PC-9 (cell line): ENCODE data around the gene HOXC12. TPM values are rescaled to one million over a fixed set of nuclear protein-coding genes. Genes with fewer than 3 reads are reported as not detected.

Experiments
- BruUV-seq: library from RNA; stranded (reverse); fragments of 400-500 nt; replicated peaks from 2 replicates; lab custom pipeline; 2021; lab: Mats Ljungman, UMichigan
- CTCF ChIA-PET: fragments of 300-600 bp; sonication (Branson Sonifier 250); formaldehyde crosslinking; loops from one replicate; lab custom pipeline; 2022; ENCODE audit warnings: antibody characterized with exemption; lab: Charles Lee
- POLR2A ChIA-PET: fragments of 300-600 bp; sonication (Branson Sonifier 250); formaldehyde crosslinking; loops from one replicate; lab custom pipeline; 2022; ENCODE audit warnings: antibody characterized with exemption; ENCODE audit not compliant: unreplicated experiment; lab: Charles Lee
- DNase-seq, 2 experiments: peaks; one replicate each; pipeline versions ENCODE4 v3.0.0 to v3.0.0-alpha.2; 2015 to 2022; ENCODE audit warnings: mixed read lengths in 1 of 2
- H2AFZ ChIP-seq: fragments of 200-600 bp; sonication (generic); 2 replicates; pipeline ENCODE4 v1.8.1; 2017; ENCODE audit warnings: antibody characterized with exemption
- H3F3A ChIP-seq: fragments of 200-600 bp; sonication (generic); 2 replicates; pipeline ENCODE4 v1.8.1; 2017; ENCODE audit warnings: antibody characterized with exemption, mild to moderate bottlenecking, low read depth; ENCODE audit not compliant: insufficient read depth
- H3K27ac ChIP-seq: fragments of 200-600 bp; sonication (generic); 2 replicates; pipeline ENCODE4 v1.6.1; 2016; ENCODE audit warnings: mixed run types
- H3K27me3 ChIP-seq: fragments of 200-600 bp; sonication (generic); 2 replicates; pipeline ENCODE4 v1.6.1; 2016; ENCODE audit warnings: low read depth, mixed run types; ENCODE audit not compliant: insufficient read depth
- H3K36me3 ChIP-seq: fragments of 200-600 bp; sonication (generic); 2 replicates; pipeline ENCODE4 v1.6.1; 2016; ENCODE audit warnings: low read depth, mixed run types
- H3K4me1 ChIP-seq: fragments of 200-600 bp; sonication (generic); replicated peaks from 2 replicates; pipeline ENCODE4 v1.6.1; 2016; ENCODE audit warnings: mixed run types; ENCODE audit not compliant: insufficient read depth
- H3K4me2 ChIP-seq: fragments of 200-600 bp; sonication (generic); 2 replicates; pipeline ENCODE4 v1.6.1; 2017; ENCODE audit warnings: mixed run types
- H3K4me3 ChIP-seq: fragments of 200-600 bp; sonication (generic); 2 replicates; pipeline ENCODE4 v1.6.1; 2016; ENCODE audit warnings: mixed run types
- H3K79me2 ChIP-seq: fragments of 200-600 bp; sonication (generic); 2 replicates; pipeline ENCODE4 v1.6.1; 2017; ENCODE audit warnings: low read depth, mixed run types
- H3K9me2 ChIP-seq: fragments of 200-600 bp; sonication (generic); 2 replicates; pipeline ENCODE4 v1.8.1; 2017; ENCODE audit warnings: mild to moderate bottlenecking; ENCODE audit not compliant: insufficient read depth
- H3K9me3 ChIP-seq: fragments of 200-600 bp; sonication (generic); 2 replicates; pipeline ENCODE4 v1.8.1; 2016; ENCODE audit warnings: low read depth; ENCODE audit not compliant: insufficient read depth
- H4K20me1 ChIP-seq: fragments of 200-600 bp; sonication (generic); 2 replicates; pipeline ENCODE4 v1.8.1; 2017; ENCODE audit not compliant: insufficient read depth
- CTCF ChIP-seq: fragments of 200-600 bp; sonication (generic); conservative IDR thresholded peaks from 2 replicates; pipeline ENCODE4 v1.6.1; 2017; ENCODE audit warnings: mixed run types, antibody characterized with exemption, mild to moderate bottlenecking, moderate library complexity
- EZH2 ChIP-seq: fragments of 200-600 bp; sonication (generic); IDR thresholded peaks from 2 replicates; pipeline ENCODE4 v1.8.0; 2017; ENCODE audit warnings: antibody characterized with exemption, low read depth
- intact Hi-C: fragments of 100-400 bp; cut with micrococcal nuclease; formaldehyde crosslinking; loops from one replicate; pipeline ENCODE4 v1.10.0; 2022; ENCODE audit not compliant: unreplicated experiment
- total RNA-seq: library from RNA; stranded (reverse); gene quantifications from 2 replicates; pipeline ENCODE4 v1.2.3, GENCODE V29; 2021

The HOXC12 gene
- total RNA-seq, 1 experiment from 2014 or later: 0.24 TPM

- POLR2A ChIA-PET: no interaction called here
- H3K9me3 ChIP-seq: no peaks in the 10 kb centered on the region
- intact Hi-C loops: no loop called here
Observed at GRCh38 chr12:54004063-54004840, 49.5 kb downstream of the HOXC12 start.

GRCh38 chr12:54004841-54005530 is 50.3 kb downstream of the HOXC12 start:
- Histone ChIP-seq H3K4me3 (no peak overlapping the region), H3K9me3 (no peaks in the 10 kb centered on the region), H3K36me3 (no peaks in the 10 kb centered on the region), H2AFZ (no peak overlapping the region), H3K27me3 (no peaks in the 10 kb centered on the region), H3K4me1 (no peaks in the 10 kb centered on the region), H3K9me2 (no peaks in the 10 kb centered on the region), H3F3A (no peaks in the 10 kb centered on the region; the same call in 1 of the 2 replicates), H3K27ac (no peak overlapping the region), H4K20me1 (no peaks in the 10 kb centered on the region), H3K79me2 (no peaks in the 10 kb centered on the region), H3K4me2 (no peak overlapping the region)
- TF ChIP-seq EZH2: no peak
- no peak for TF ChIP-seq CTCF
- ChIA-PET CTCF (interaction anchor here (0.6 to 1.6 kb wide), 4 partner anchors 146 to 215 kb away, joined by 3 to 8 read pairs (median 4); no protein-coding TSS in a partner anchor), POLR2A (interaction anchor here (0.6 kb wide), 1 partner anchor 254 kb away, joined by 3 read pairs; no protein-coding TSS in a partner anchor)
- DNase-seq: peak in 1 of 2 experiments; percentile 11
- intact Hi-C loops: loop anchor here (5.0 kb wide), 2 partner anchors 303 to 372 kb away; no protein-coding TSS in a partner anchor
- BruUV-seq: no TSS peak

More at GRCh38 chr12:54004063-54004840, 49.5 kb downstream of the HOXC12 start:
- peak; percentile 32; the same call in 1 of the 2 replicates for TF ChIP-seq CTCF
- TF ChIP-seq EZH2: no peak
- H4K20me1 ChIP-seq: no peaks in the 10 kb centered on the region
- H3K27me3 ChIP-seq: no peaks in the 10 kb centered on the region
- H3F3A ChIP-seq: no peaks in the 10 kb centered on the region; the same call in 1 of the 2 replicates
- H3K4me1 ChIP-seq: no peaks in the 10 kb centered on the region
- BruUV-seq: no TSS peak
- CTCF ChIA-PET: no interaction called here
- no peaks in the 10 kb centered on the region for H3K79me2 ChIP-seq
- H3K4me3 ChIP-seq: no peak overlapping the region
- peak in 1 of 2 experiments; percentile 20 for DNase-seq
- H3K9me2 ChIP-seq: no peaks in the 10 kb centered on the region
- H3K4me2 ChIP-seq: no peak overlapping the region
- H3K36me3 ChIP-seq: no peaks in the 10 kb centered on the region
- no peak overlapping the region for H2AFZ ChIP-seq
- H3K27ac ChIP-seq: no peak overlapping the region

- no peaks in the 10 kb centered on the region for H3K9me2 ChIP-seq
- no peak overlapping the region for H3K27ac ChIP-seq
- no peaks in the 10 kb centered on the region for H4K20me1 ChIP-seq
- no peak overlapping the region for H3K4me2 ChIP-seq
- H3K27me3 ChIP-seq: no peaks in the 10 kb centered on the region
- H3K4me1 ChIP-seq: no peaks in the 10 kb centered on the region
- H3K36me3 ChIP-seq: no peaks in the 10 kb centered on the region
- no peak for DNase-seq
- TF ChIP-seq CTCF: no peak
- H3K4me3 ChIP-seq: no peak overlapping the region
- intact Hi-C loops: loop anchor here (5.0 kb wide), 2 partner anchors 303 to 372 kb away; no protein-coding TSS in a partner anchor
- BruUV-seq: no TSS peak
- no peaks in the 10 kb centered on the region for H3K79me2 ChIP-seq
- POLR2A ChIA-PET: interaction anchor here (0.6 kb wide), 1 partner anchor 254 kb away, joined by 3 read pairs; no protein-coding TSS in a partner anchor
- no peak overlapping the region for H2AFZ ChIP-seq
- CTCF ChIA-PET: interaction anchor here (0.6 to 1.6 kb wide), 7 partner anchors 131 to 215 kb away, joined by 3 to 21 read pairs (median 5); no protein-coding TSS in a partner anchor
- H3K9me3 ChIP-seq: no peaks in the 10 kb centered on the region
- H3F3A ChIP-seq: no peaks in the 10 kb centered on the region; the same call in 1 of the 2 replicates
Observed at GRCh38 chr12:54005531-54005852, 50.8 kb downstream of the HOXC12 start.
